Smooth muscle cell of the brain vasculature (primary cell): ENCODE data around the gene KLHDC9.

Source experiments
- DNase-seq: peaks from one replicate; pipeline ENCODE4 v3.0.0-alpha.2; 2012; ENCODE audit warnings: low read depth, low spot score

KLHDC9 gene

GRCh38 chr1:161131523-161132409, 33.6 kb downstream of the KLHDC9 start:
- DNase-seq: no peak

GRCh38 chr1:161132410-161133219, 34.5 kb downstream of the KLHDC9 start, which contains the start of gene DEDD:
TSS of gene DEDD (minus strand) at chr1:161132667. CDS start at chr1:161124462, 8,205 bp downstream.
- peak; percentile 90 for DNase-seq

GRCh38 chr1:161133220-161133740, 35.1 kb downstream of the KLHDC9 start:
- DNase-seq: no peak

- DNase-seq: no peak
Observed at GRCh38 chr1:161137881-161138280, 39.7 kb downstream of the KLHDC9 start.

GRCh38 chr1:161138431-161138830, 40.3 kb downstream of the KLHDC9 start:
- DNase-seq: no peak

GRCh38 chr1:161139766-161140165, 41.6 kb downstream of the KLHDC9 start:
- DNase-seq: no peak

GRCh38 chr1:161140755-161141400, 42.7 kb downstream of the KLHDC9 start:
- no peak for DNase-seq

- DNase-seq: no peak
Observed at GRCh38 chr1:161145832-161146231, 47.7 kb downstream of the KLHDC9 start.
